NCI-H146 treated with DMSO at 0.1 percent for 48 hours (cell line): ENCODE results near the gene BCL11A.

ENCODE experiments used
- DNase-seq: peaks from one replicate; lab custom pipeline; 2025; ENCODE audit not compliant: unreplicated experiment; lab: John Stamatoyannopoulos, UW

The BCL11A gene

GRCh38 chr2:60528281-60529020 lies 25.0 kb downstream of the BCL11A start:
- DNase-seq = no peak

GRCh38 chr2:60527762-60528161 lies 25.7 kb downstream of the BCL11A start:
- no peak for DNase-seq

- no peak for DNase-seq
Measured at GRCh38 chr2:60526623-60527022, 26.8 kb downstream of the BCL11A start.

- DNase-seq = no peak
Measured at GRCh38 chr2:60525899-60526298, 27.6 kb downstream of the BCL11A start.

- DNase-seq = no peak
Measured at GRCh38 chr2:60524874-60525273, 28.6 kb downstream of the BCL11A start.

- DNase-seq = no peak
Measured at GRCh38 chr2:60523963-60524362, 29.5 kb downstream of the BCL11A start.

GRCh38 chr2:60522462-60522861 lies 31.0 kb downstream of the BCL11A start:
- no peak for DNase-seq

- DNase-seq = no peak
Measured at GRCh38 chr2:60521626-60522025, 31.8 kb downstream of the BCL11A start.

- no peak for DNase-seq
Measured at GRCh38 chr2:60520917-60521539, 32.4 kb downstream of the BCL11A start.

GRCh38 chr2:60520151-60520876 lies 33.1 kb downstream of the BCL11A start:
- DNase-seq = no peak

GRCh38 chr2:60519231-60519863 lies 34.1 kb downstream of the BCL11A start:
- no peak for DNase-seq

GRCh38 chr2:60518567-60518966 lies 34.9 kb downstream of the BCL11A start:
- DNase-seq = no peak

GRCh38 chr2:60517446-60517845 lies 36.0 kb downstream of the BCL11A start:
- DNase-seq = no peak

- DNase-seq = no peak
Measured at GRCh38 chr2:60516826-60517225, 36.6 kb downstream of the BCL11A start.

- DNase-seq = no peak
Measured at GRCh38 chr2:60516383-60516811, 37.1 kb downstream of the BCL11A start.

GRCh38 chr2:60515721-60516226 lies 37.7 kb downstream of the BCL11A start:
- no peak for DNase-seq

- DNase-seq = no peak
Measured at GRCh38 chr2:60513996-60514395, 39.5 kb downstream of the BCL11A start.

GRCh38 chr2:60513191-60513590 lies 40.3 kb downstream of the BCL11A start:
- no peak for DNase-seq

- no peak for DNase-seq
Measured at GRCh38 chr2:60512641-60513040, 40.8 kb downstream of the BCL11A start.

GRCh38 chr2:60512062-60512622 lies 41.3 kb downstream of the BCL11A start:
- no peak for DNase-seq

- no peak for DNase-seq
Measured at GRCh38 chr2:60510713-60511112, 42.7 kb downstream of the BCL11A start.
